ENCODE results near the gene NRARP. TPM values are rescaled to one million over a fixed set of nuclear protein-coding genes. Genes with fewer than 3 reads are reported as not detected.
A peak's percentile ranks its signal among the peaks of the same experiment; 100 is the strongest.
"Not testable (repeated sequence)": the region's sequence is repeated elsewhere in the genome, so short reads cannot be mapped to it uniquely, and the experiment has no call there.

The NRARP gene
- total and polyA plus RNA-seq, 2 of the 8 experiments (the other 6 are each of a cell fraction or from before 2014, with no cell fraction given), result 32.5 to 37.2 TPM

GRCh38 chr9:137262173-137262908 is 39.7 kb downstream of the NRARP start:
- H2AFZ ChIP-seq (ENCODE audit: low read length); H3K23ac ChIP-seq (ENCODE audit: insufficient read length); H4K8ac ChIP-seq (ENCODE audit: extremely low read depth, insufficient read depth, low read length); H4K20me1 ChIP-seq (replicated peaks in 1 of 2; ENCODE audit: control insufficient read depth in 1 of 2, insufficient read depth in 2 of 2, low read length in 2 of 2); H3K9ac ChIP-seq (replicated peaks in 1 of 4; ENCODE audit: extremely low read depth in 1 of 4, low read depth in 3 of 4, low read length in 3 of 4); H3K79me2 ChIP-seq (ENCODE audit: control insufficient read depth in 1 of 2, insufficient read depth in 2 of 2, low read length in 2 of 2); H3K27ac ChIP-seq (ENCODE audit: low read depth, low read length); FAIRE-seq; H3K56ac ChIP-seq (replicated peaks; ENCODE audit: insufficient read length, low read depth, low read length); H3K4me1 ChIP-seq (replicated peaks in 1 of 4; ENCODE audit: control insufficient read depth in 3 of 4, insufficient read depth in 4 of 4, low read length in 3 of 4); H4K5ac ChIP-seq (ENCODE audit: insufficient read length, low read depth, low read length); H3K4me3 ChIP-seq (ENCODE audit: extremely low read depth in 1 of 4, insufficient read depth in 2 of 4, low read depth in 3 of 4, low read length in 4 of 4); DNase-seq (ENCODE audit: low read depth in 1 of 2, low spot score in 2 of 2); H2BK120ac ChIP-seq (replicated peaks; ENCODE audit: low read depth, low read length); H2BK20ac ChIP-seq (ENCODE audit: low read length); H3K4ac ChIP-seq (replicated peaks; ENCODE audit: insufficient read length, low read depth, low read length); H3K79me1 ChIP-seq (ENCODE audit: low read depth, low read length); H2BK15ac ChIP-seq (ENCODE audit: low read length); H4K91ac ChIP-seq (replicated peaks; ENCODE audit: insufficient read length, low read length); H2BK12ac ChIP-seq (ENCODE audit: low read depth, low read length); H2BK5ac ChIP-seq (ENCODE audit: low read depth, low read length); H2AK5ac ChIP-seq (ENCODE audit: low read depth, low read length); H3K4me2 ChIP-seq (ENCODE audit: insufficient read depth in 1 of 2, low read depth in 2 of 2, low read length in 2 of 2); H3K9me3 ChIP-seq (ENCODE audit: insufficient read depth in 2 of 2, low read depth in 1 of 2, low read length in 1 of 2); H3K14ac ChIP-seq (ENCODE audit: insufficient read length); H3K27me3 ChIP-seq (replicated peaks in 1 of 4; ENCODE audit: control insufficient read depth in 3 of 4, extremely low read depth in 1 of 4, insufficient read depth in 3 of 4, low read length in 3 of 4); H3K23me2 ChIP-seq (ENCODE audit: low read depth, low read length); H3K18ac ChIP-seq (ENCODE audit: extremely low read depth, low read length): not testable (repeated sequence)
- 44% methylated on average over 15 of the region's 15 CpGs; no CpG with 5 or more reads in 1 of the 2 experiments for WGBS, 2 experiments (ENCODE audit: extremely low coverage in 1 of 2, insufficient coverage in 1 of 2, insufficient read length in 1 of 2, insufficient replicate concordance in 2 of 2, low coverage in 1 of 2, low lambda C conversion rate in 2 of 2, missing lambda C conversion rate in 1 of 2)
- TF ChIP-seq RFX5 (IDR thresholded peaks at IDR 0.05; ENCODE audit: borderline replicate concordance, low read depth, low read length) (peak; percentile 60), RAD21 (IDR thresholded peaks at IDR 0.05 in 1 of 2, conservative IDR thresholded peaks at IDR 0.05 in 1 of 2; ENCODE audit: low read depth in 2 of 2, low read length in 2 of 2) (peak in 1 of 2 experiments; percentile 19; a peak in 2 of 4 replicates), CTCF (IDR thresholded peaks at IDR 0.05; ENCODE audit: control extremely low read depth in 1 of 3, insufficient read depth in 1 of 3, low read depth in 1 of 3, low read length in 3 of 3) (peak in 2 of 3 experiments; percentile 18 to 38; a peak in 2 of 4 replicates)
- ChIA-PET CTCF (ENCODE audit: partially characterized antibody) (interaction anchor here (0.8 to 5.3 kb wide), 11 partner anchors 11 to 86 kb away, joined by 3 to 29 read pairs (median 7); partner anchors contain the start of gene TOR4A), POLR2A (ENCODE audit: partially characterized antibody) (interaction anchor here (0.7 to 69.9 kb wide), 4 partner anchors 5 to 185 kb away, joined by 3 to 1462 read pairs (median 732); partner anchors contain the start of genes CYSRT1, NDOR1, NELFB and RNF208)
- peaks cover 9 to 34% (median 25%) of the 10 kb centered on the region in 4 experiments for H3K36me3 ChIP-seq (ENCODE audit: control insufficient read depth in 2 of 4, insufficient read depth in 4 of 4, low read length in 3 of 4)
